ENCODE data around the gene GMIP.
"Not testable (repeated sequence)": the region's sequence is repeated elsewhere in the genome, so short reads cannot be mapped to it uniquely, and the experiment has no call there.

GMIP gene

GRCh38 chr19:19643158-19644053, at the start of gene GMIP:
TSS of gene GMIP (minus strand) at chr19:19643657. CDS start at chr19:19643529, 128 bp downstream.
- in situ Hi-C loops (cut with HindIII; ENCODE audit: low sequenced_read_pairs): no loop called here
- peak; percentile 82 for TF ChIP-seq CTCF (IDR thresholded peaks at IDR 0.05; ENCODE audit: low read depth, low read length)

GRCh38 chr19:19691683-19692082, 48.2 kb upstream of the GMIP start:
- TF ChIP-seq CTCF (IDR thresholded peaks at IDR 0.05; ENCODE audit: low read depth, low read length): no peak
- in situ Hi-C loops (cut with HindIII; ENCODE audit: low sequenced_read_pairs): no loop called here
- H3K4me3 ChIP-seq (ENCODE audit: low read depth, low read length): no peak overlapping the region
- DNase-seq (ENCODE audit: low read depth, low spot score): no peak

More at GRCh38 chr19:19643158-19644053, at the start of gene GMIP:
- DNase-seq (ENCODE audit: low read depth, low spot score): peak; percentile 24
- peak within 1 kb of the TSS; percentile 87 for H3K4me3 ChIP-seq (ENCODE audit: low read depth, low read length)

GRCh38 chr19:19689023-19689422, 45.6 kb upstream of the GMIP start:
- H3K4me3 ChIP-seq (ENCODE audit: low read depth, low read length); DNase-seq (ENCODE audit: low read depth, low spot score); in situ Hi-C loops (cut with HindIII; ENCODE audit: low sequenced_read_pairs): not testable (repeated sequence)

GRCh38 chr19:19687090-19687489, 43.6 kb upstream of the GMIP start:
- DNase-seq (ENCODE audit: low read depth, low spot score): no peak
- TF ChIP-seq CTCF (IDR thresholded peaks at IDR 0.05; ENCODE audit: low read depth, low read length): no peak
- no peak overlapping the region for H3K4me3 ChIP-seq (ENCODE audit: low read depth, low read length)
- in situ Hi-C loops (cut with HindIII; ENCODE audit: low sequenced_read_pairs): no loop called here

- in situ Hi-C loops (cut with HindIII; ENCODE audit: low sequenced_read_pairs): no loop called here
- TF ChIP-seq CTCF (IDR thresholded peaks at IDR 0.05; ENCODE audit: low read depth, low read length): no peak
- H3K4me3 ChIP-seq (ENCODE audit: low read depth, low read length): no peak overlapping the region
- no peak for DNase-seq (ENCODE audit: low read depth, low spot score)
These were observed 43.1 kb upstream of the GMIP start for GRCh38 chr19:19686580-19686979.

GRCh38 chr19:19686119-19686518, 42.7 kb upstream of the GMIP start:
- H3K4me3 ChIP-seq (ENCODE audit: low read depth, low read length); DNase-seq (ENCODE audit: low read depth, low spot score); in situ Hi-C loops (cut with HindIII; ENCODE audit: low sequenced_read_pairs): not testable (repeated sequence)

GRCh38 chr19:19679176-19680073, 36.0 kb upstream of the GMIP start:
- in situ Hi-C loops (cut with HindIII; ENCODE audit: low sequenced_read_pairs): no loop called here
- DNase-seq (ENCODE audit: low read depth, low spot score): no peak
- no peak for TF ChIP-seq CTCF (IDR thresholded peaks at IDR 0.05; ENCODE audit: low read depth, low read length)
- H3K4me3 ChIP-seq (ENCODE audit: low read depth, low read length): no peak overlapping the region
